Measurements from ENCODE around the gene SOS1.
A peak's percentile ranks its signal among the peaks of the same experiment; 100 is the strongest.

Gene SOS1

GRCh38 chr2:38966006-38966405 lies 154.8 kb downstream of the SOS1 start:
- Histone ChIP-seq H3K36me3 (ENCODE audit: control insufficient read depth, insufficient read depth, low read length) (no peaks in the 10 kb centered on the region), H3K27ac (ENCODE audit: insufficient read depth, low read length, poor library complexity, severe bottlenecking) (no peak overlapping the region), H3K27me3 (replicated peaks; ENCODE audit: control insufficient read depth, insufficient read depth, low read length, poor library complexity, severe bottlenecking) (no peaks in the 10 kb centered on the region), H3K4me1 (ENCODE audit: control insufficient read depth, insufficient read depth, low read length, poor library complexity, severe bottlenecking) (no peaks in the 10 kb centered on the region), H3K4me3 (ENCODE audit: insufficient read depth, low read depth, low read length, poor library complexity, severe bottlenecking) (no peak overlapping the region), H3K9me3 (ENCODE audit: control insufficient read depth, low read length) (no peaks in the 10 kb centered on the region)
- no peak for DNase-seq

GRCh38 chr2:38960609-38961320 lies 160.1 kb downstream of the SOS1 start:
- Histone ChIP-seq H3K4me1 (ENCODE audit: control insufficient read depth, insufficient read depth, low read length, poor library complexity, severe bottlenecking) (peaks cover 7% of the 10 kb centered on the region), H3K27ac (ENCODE audit: insufficient read depth, low read length, poor library complexity, severe bottlenecking) (no peak overlapping the region), H3K4me3 (ENCODE audit: insufficient read depth, low read depth, low read length, poor library complexity, severe bottlenecking) (peak overlapping the region; percentile 48), H3K27me3 (replicated peaks; ENCODE audit: control insufficient read depth, insufficient read depth, low read length, poor library complexity, severe bottlenecking) (peaks cover 15% of the 10 kb centered on the region), H3K36me3 (ENCODE audit: control insufficient read depth, insufficient read depth, low read length) (no peaks in the 10 kb centered on the region), H3K9me3 (ENCODE audit: control insufficient read depth, low read length) (no peaks in the 10 kb centered on the region)
- no peak for DNase-seq

GRCh38 chr2:38959938-38960608 lies 160.8 kb downstream of the SOS1 start:
- no peak overlapping the region for H3K27ac ChIP-seq (ENCODE audit: insufficient read depth, low read length, poor library complexity, severe bottlenecking)
- H3K27me3 ChIP-seq (replicated peaks; ENCODE audit: control insufficient read depth, insufficient read depth, low read length, poor library complexity, severe bottlenecking), result peaks cover 15% of the 10 kb centered on the region
- H3K36me3 ChIP-seq (ENCODE audit: control insufficient read depth, insufficient read depth, low read length), result no peaks in the 10 kb centered on the region
- H3K4me1 ChIP-seq (ENCODE audit: control insufficient read depth, insufficient read depth, low read length, poor library complexity, severe bottlenecking), result peaks cover 7% of the 10 kb centered on the region
- peak; percentile 18 to 51 (median 28) for DNase-seq
- no peaks in the 10 kb centered on the region for H3K9me3 ChIP-seq (ENCODE audit: control insufficient read depth, low read length)
- peak overlapping the region; percentile 48 for H3K4me3 ChIP-seq (ENCODE audit: insufficient read depth, low read depth, low read length, poor library complexity, severe bottlenecking)

- H3K4me1 ChIP-seq (ENCODE audit: control insufficient read depth, insufficient read depth, low read length, poor library complexity, severe bottlenecking), result peaks cover 7% of the 10 kb centered on the region
- H3K9me3 ChIP-seq (ENCODE audit: control insufficient read depth, low read length), result no peaks in the 10 kb centered on the region
- DNase-seq, result no peak
- H3K27me3 ChIP-seq (replicated peaks; ENCODE audit: control insufficient read depth, insufficient read depth, low read length, poor library complexity, severe bottlenecking), result peaks cover 15% of the 10 kb centered on the region
- peak overlapping the region; percentile 48 for H3K4me3 ChIP-seq (ENCODE audit: insufficient read depth, low read depth, low read length, poor library complexity, severe bottlenecking)
- H3K36me3 ChIP-seq (ENCODE audit: control insufficient read depth, insufficient read depth, low read length), result no peaks in the 10 kb centered on the region
- no peak overlapping the region for H3K27ac ChIP-seq (ENCODE audit: insufficient read depth, low read length, poor library complexity, severe bottlenecking)
Measured at GRCh38 chr2:38959466-38959865, 161.4 kb downstream of the SOS1 start.

GRCh38 chr2:38957972-38958371 lies 162.9 kb downstream of the SOS1 start:
- no peaks in the 10 kb centered on the region for H3K9me3 ChIP-seq (ENCODE audit: control insufficient read depth, low read length)
- H3K4me1 ChIP-seq (ENCODE audit: control insufficient read depth, insufficient read depth, low read length, poor library complexity, severe bottlenecking), result peaks cover 7% of the 10 kb centered on the region
- no peak overlapping the region for H3K27ac ChIP-seq (ENCODE audit: insufficient read depth, low read length, poor library complexity, severe bottlenecking)
- H3K36me3 ChIP-seq (ENCODE audit: control insufficient read depth, insufficient read depth, low read length), result no peaks in the 10 kb centered on the region
- H3K27me3 ChIP-seq (replicated peaks; ENCODE audit: control insufficient read depth, insufficient read depth, low read length, poor library complexity, severe bottlenecking), result peaks cover 15% of the 10 kb centered on the region
- DNase-seq, result no peak
- H3K4me3 ChIP-seq (ENCODE audit: insufficient read depth, low read depth, low read length, poor library complexity, severe bottlenecking), result no peak overlapping the region

- H3K27me3 ChIP-seq (replicated peaks; ENCODE audit: control insufficient read depth, insufficient read depth, low read length, poor library complexity, severe bottlenecking), result no peaks in the 10 kb centered on the region
- no peak overlapping the region for H3K4me3 ChIP-seq (ENCODE audit: insufficient read depth, low read depth, low read length, poor library complexity, severe bottlenecking)
- H3K9me3 ChIP-seq (ENCODE audit: control insufficient read depth, low read length), result no peaks in the 10 kb centered on the region
- DNase-seq, result no peak
- H3K4me1 ChIP-seq (ENCODE audit: control insufficient read depth, insufficient read depth, low read length, poor library complexity, severe bottlenecking), result no peaks in the 10 kb centered on the region
- no peaks in the 10 kb centered on the region for H3K36me3 ChIP-seq (ENCODE audit: control insufficient read depth, insufficient read depth, low read length)
- no peak overlapping the region for H3K27ac ChIP-seq (ENCODE audit: insufficient read depth, low read length, poor library complexity, severe bottlenecking)
Measured at GRCh38 chr2:38951766-38952165, 169.1 kb downstream of the SOS1 start.

GRCh38 chr2:38948995-38949394 lies 171.9 kb downstream of the SOS1 start:
- DNase-seq, result no peak
- Histone ChIP-seq H3K27me3 (replicated peaks; ENCODE audit: control insufficient read depth, insufficient read depth, low read length, poor library complexity, severe bottlenecking) (no peaks in the 10 kb centered on the region), H3K36me3 (ENCODE audit: control insufficient read depth, insufficient read depth, low read length) (no peaks in the 10 kb centered on the region), H3K9me3 (ENCODE audit: control insufficient read depth, low read length) (no peaks in the 10 kb centered on the region), H3K4me1 (ENCODE audit: control insufficient read depth, insufficient read depth, low read length, poor library complexity, severe bottlenecking) (no peaks in the 10 kb centered on the region), H3K4me3 (ENCODE audit: insufficient read depth, low read depth, low read length, poor library complexity, severe bottlenecking) (no peak overlapping the region), H3K27ac (ENCODE audit: insufficient read depth, low read length, poor library complexity, severe bottlenecking) (no peak overlapping the region)

- DNase-seq, result no peak
- H3K27ac ChIP-seq (ENCODE audit: insufficient read depth, low read length, poor library complexity, severe bottlenecking), result no peak overlapping the region
Measured at GRCh38 chr2:38948387-38948882, 172.4 kb downstream of the SOS1 start.

GRCh38 chr2:38947241-38948239 lies 173.3 kb downstream of the SOS1 start:
- Histone ChIP-seq H3K9me3 (ENCODE audit: control insufficient read depth, low read length) (no peaks in the 10 kb centered on the region), H3K27ac (ENCODE audit: insufficient read depth, low read length, poor library complexity, severe bottlenecking) (no peak overlapping the region), H3K4me1 (ENCODE audit: control insufficient read depth, insufficient read depth, low read length, poor library complexity, severe bottlenecking) (no peaks in the 10 kb centered on the region), H3K27me3 (replicated peaks; ENCODE audit: control insufficient read depth, insufficient read depth, low read length, poor library complexity, severe bottlenecking) (no peaks in the 10 kb centered on the region), H3K4me3 (ENCODE audit: insufficient read depth, low read depth, low read length, poor library complexity, severe bottlenecking) (no peak overlapping the region), H3K36me3 (ENCODE audit: control insufficient read depth, insufficient read depth, low read length) (no peaks in the 10 kb centered on the region)
- DNase-seq, result peak; percentile 18 to 46 (median 21)

More at GRCh38 chr2:38948387-38948882, 172.4 kb downstream of the SOS1 start:
- Histone ChIP-seq H3K4me1 (ENCODE audit: control insufficient read depth, insufficient read depth, low read length, poor library complexity, severe bottlenecking) (no peaks in the 10 kb centered on the region), H3K36me3 (ENCODE audit: control insufficient read depth, insufficient read depth, low read length) (no peaks in the 10 kb centered on the region), H3K27me3 (replicated peaks; ENCODE audit: control insufficient read depth, insufficient read depth, low read length, poor library complexity, severe bottlenecking) (no peaks in the 10 kb centered on the region), H3K4me3 (ENCODE audit: insufficient read depth, low read depth, low read length, poor library complexity, severe bottlenecking) (no peak overlapping the region), H3K9me3 (ENCODE audit: control insufficient read depth, low read length) (no peaks in the 10 kb centered on the region)

Data from effector memory CD4-positive, alpha-beta T cell (primary cell).